HG02571 (cell line): ENCODE measurements around the gene NYNRIN.
"Not testable (repeated sequence)": the region's sequence is repeated elsewhere in the genome, so short reads cannot be mapped to it uniquely, and the experiment has no call there.

ENCODE experiments used
- ATAC-seq: cut with Tn5 transposase; IDR thresholded peaks from one replicate; pipeline ENCODE4 v1.9.1; 2021; ENCODE audit warnings: mild to moderate bottlenecking, moderate library complexity; ENCODE audit not compliant: unreplicated experiment

Gene NYNRIN

GRCh38 chr14:24442240-24443052 lies 43.6 kb downstream of the NYNRIN start, which contains the start of gene SDR39U1:
Gene SDR39U1 (minus strand): TSS chr14:24442776. CDS start chr14:24442769, 7 bp downstream.
- peak; percentile 90 for ATAC-seq

GRCh38 chr14:24443053-24443665 lies 44.4 kb downstream of the NYNRIN start:
- ATAC-seq, result no peak

DNA sequence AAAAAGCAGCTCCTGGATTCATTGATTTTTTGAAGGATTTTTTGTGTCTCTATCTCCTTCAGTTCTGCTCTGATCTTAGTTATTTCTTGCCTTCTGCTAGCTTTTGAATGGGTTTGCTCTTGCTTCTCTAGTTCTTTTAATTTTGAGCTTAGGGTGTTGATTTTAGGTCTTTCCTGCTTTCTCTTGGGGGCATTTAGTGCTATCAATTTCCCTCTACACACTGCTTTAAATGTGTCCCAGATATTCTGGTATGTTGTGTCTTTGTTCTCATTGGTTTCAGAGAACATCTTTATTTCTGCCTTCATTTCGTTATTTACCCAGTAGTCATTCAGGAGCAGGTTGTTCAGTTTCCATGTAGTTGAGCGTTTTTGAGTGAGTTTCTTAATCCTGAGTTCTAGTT lies 52.0 kb downstream of the NYNRIN start:
- ATAC-seq, result not testable (repeated sequence)

- ATAC-seq, result no peak
Measured at GRCh38 chr14:24456980-24457379, 58.2 kb downstream of the NYNRIN start.

DNA sequence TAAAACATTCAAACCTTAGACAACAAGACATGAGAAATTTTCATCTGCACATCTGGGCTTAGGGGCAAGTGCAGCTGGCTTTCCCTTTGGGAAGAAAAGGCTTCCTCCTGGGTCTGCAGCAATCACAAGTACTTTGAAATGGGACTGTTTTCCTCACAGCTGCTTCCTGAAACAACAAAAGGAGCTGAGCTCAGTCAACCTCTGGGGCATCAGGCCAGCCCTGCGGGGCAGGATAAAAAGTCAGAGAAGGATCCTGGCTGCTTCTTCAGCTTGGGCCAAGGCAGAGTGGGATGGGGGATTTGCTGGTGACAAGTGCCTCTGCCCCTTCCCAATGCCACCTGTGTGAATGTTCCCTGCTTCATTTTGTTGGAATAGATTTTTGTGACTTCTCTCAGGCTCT lies 59.9 kb downstream of the NYNRIN start:
- ATAC-seq, result no peak

DNA sequence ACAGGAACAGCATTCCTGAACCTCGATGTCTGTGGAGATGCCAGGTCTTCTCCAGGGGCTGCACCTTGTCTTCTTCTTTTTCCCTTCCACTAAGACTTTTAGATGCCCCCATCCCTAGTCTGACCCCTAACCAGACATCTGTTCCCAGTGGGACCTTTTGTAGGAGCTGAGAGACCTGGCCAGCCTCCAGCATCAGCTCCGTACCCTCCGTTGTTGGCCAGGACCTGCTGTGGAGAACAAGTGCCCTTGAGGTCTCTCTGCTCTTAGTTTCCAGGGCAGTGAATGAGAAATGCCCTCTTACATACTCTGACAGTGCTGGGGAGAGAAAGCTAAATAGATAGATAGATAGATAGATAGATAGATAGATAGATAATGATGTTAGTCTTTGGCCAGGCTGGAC lies 60.5 kb downstream of the NYNRIN start:
- no peak for ATAC-seq

DNA sequence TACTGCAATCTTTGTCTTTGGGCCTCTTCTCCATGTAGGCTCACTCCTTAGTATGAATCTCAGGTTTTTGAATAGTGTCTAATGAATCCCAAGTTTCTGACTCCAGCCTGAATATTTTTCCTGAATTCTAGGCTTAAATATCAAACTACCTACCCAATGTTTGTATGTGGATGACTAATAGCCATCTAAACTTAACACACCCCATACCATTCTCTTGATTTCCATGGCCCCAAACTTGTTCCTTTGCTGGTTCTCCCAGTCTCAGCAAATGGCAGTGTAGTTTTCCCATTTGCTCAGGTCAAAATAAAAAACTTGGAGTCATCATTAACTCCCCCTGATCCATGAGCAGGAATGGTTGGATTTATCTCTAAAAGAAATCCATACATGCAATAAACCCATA lies 62.5 kb downstream of the NYNRIN start:
- no peak for ATAC-seq

DNA sequence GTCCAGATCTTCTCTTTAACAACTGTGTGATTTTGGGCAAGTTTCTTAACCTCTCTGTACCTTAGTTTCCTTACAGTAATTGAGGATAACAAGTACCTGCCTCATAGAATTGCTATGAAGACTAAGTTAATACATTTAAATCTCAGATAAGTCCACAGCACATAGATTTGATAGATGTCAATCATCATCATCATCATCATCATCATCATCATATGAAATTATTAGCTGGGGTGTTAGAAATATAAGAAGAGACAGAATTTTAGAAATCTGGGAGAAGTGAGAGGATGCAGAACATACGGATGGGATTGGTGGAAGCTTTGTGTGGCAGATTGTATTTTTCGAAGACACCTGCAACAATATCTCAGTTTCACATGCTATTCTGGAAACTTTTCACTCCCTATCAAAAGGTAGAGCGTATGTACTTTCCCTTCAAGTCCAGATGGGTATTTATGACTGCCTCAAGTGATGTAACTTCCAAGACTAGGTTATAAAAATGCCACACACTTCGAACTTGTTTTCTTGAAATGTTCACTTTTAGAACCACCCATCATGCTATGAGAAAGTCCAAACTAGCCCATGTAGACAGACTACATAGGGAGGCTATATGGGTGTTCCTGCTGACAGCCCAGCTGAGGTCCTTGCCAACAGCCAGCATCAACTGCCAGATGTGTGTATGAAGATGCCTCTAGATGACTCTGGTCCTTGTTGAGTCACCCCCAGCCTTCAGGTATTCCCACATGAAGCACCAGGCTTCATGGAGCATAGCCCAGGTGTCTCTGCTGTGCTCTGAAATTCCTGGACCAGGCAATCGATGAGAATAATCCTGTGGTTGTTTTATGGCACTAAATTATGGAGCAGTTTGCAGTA lies 64.4 kb downstream of the NYNRIN start:
- ATAC-seq, result no peak

DNA sequence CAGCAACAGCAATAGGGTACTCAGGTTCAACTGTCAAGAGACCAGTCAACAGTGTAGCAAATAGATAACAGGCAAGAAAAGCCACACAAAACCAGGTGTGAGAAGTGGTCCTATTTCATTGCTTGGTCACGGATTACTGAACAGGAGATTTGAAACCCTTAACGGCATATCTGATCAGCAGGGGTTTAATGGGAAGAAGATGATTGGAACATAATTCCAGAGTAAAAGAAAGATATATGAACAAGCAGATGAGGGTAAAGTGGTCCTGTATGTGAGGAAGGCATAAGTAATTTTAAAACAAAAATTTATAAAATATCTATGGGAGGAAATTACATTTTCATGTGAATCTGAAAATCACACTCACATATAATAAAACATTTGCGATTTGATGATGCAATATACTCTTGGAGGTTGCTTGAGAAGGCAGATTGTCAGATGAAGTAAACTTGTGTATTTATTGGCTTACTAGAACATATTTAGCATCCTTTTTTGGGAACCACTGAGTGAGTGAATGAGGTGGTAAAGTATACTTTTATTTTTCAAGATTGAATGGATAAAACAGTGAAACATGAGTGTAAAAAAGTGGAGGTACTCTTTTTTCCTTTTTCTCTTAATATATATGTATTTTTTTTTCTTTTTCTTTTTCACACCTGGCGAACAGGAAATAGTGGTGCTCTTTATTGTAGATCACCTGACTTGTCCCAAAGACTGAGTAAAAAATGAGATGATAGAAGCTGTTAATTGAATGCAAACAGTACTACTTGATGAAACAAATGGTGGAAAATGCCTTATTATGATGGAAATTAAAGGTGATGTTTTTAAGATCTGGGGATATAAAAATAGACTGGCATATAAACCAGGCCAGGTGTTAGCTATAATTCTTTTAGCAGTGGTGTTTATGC lies 65.3 kb downstream of the NYNRIN start:
- no peak for ATAC-seq

- no peak for ATAC-seq
Measured at GRCh38 chr14:24465368-24465767, 66.6 kb downstream of the NYNRIN start.

DNA sequence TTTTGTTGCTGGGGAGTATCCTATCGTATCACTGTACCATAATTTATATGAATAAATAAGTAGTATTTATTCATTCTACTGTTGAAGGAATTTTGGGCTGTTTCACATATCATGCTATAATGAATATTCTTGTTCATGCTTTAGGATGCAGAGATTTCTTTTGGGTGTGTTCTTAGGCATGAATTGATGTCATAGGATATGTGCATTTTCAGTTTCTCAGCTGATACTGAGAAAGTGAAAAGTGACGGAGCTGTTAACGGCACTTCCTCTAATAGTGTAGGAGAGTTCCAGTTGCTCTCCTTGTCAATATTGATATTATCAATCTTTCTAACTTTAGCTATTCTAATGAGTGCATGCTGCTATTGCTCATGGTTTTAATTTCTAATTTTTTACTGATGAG lies 67.0 kb downstream of the NYNRIN start:
- ATAC-seq, result no peak
